Immature natural killer cell (primary cell): ENCODE results near the gene ATP9B. TPM values are rescaled to one million over a fixed set of nuclear protein-coding genes. Genes with fewer than 3 reads are reported as not detected.
"Not testable (repeated sequence)": the region's sequence is repeated elsewhere in the genome, so short reads cannot be mapped to it uniquely, and the experiment has no call there.

ENCODE experiments used
- DNase-seq, 3 donors: peaks; one replicate each; pipeline ENCODE4 v3.0.0; 2022; ENCODE audit warnings: mixed read lengths in 1 of 3
- H3K27ac Mint-ChIP-seq, 6 donors: one replicate each; pipeline ENCODE4 v1.8.0; 2020; ENCODE audit warnings: mixed read lengths in 6 of 6, mild to moderate bottlenecking in 5 of 6, inconsistent platforms in 4 of 6, moderate library complexity in 3 of 6
- H3K27me3 Mint-ChIP-seq, 3 donors: one replicate each; pipeline ENCODE4 v1.8.0; 2020 to 2021; ENCODE audit warnings: low read depth in 3 of 3, mild to moderate bottlenecking in 3 of 3, mixed read lengths in 3 of 3, moderate library complexity in 3 of 3, inconsistent platforms in 1 of 3
- H3K36me3 Mint-ChIP-seq, 3 donors: one replicate each; pipeline ENCODE4 v1.8.0; 2020; ENCODE audit warnings: mixed read lengths in 3 of 3, inconsistent platforms in 2 of 3, mild to moderate bottlenecking in 2 of 3
- H3K4me1 Mint-ChIP-seq, 2 donors: one replicate each; pipeline ENCODE4 v1.8.0; 2020; ENCODE audit warnings: inconsistent platforms in 2 of 2, mild to moderate bottlenecking in 2 of 2, mixed read lengths in 2 of 2, moderate library complexity in 1 of 2
- H3K4me3 Mint-ChIP-seq, 5 donors: one replicate each; pipeline ENCODE4 v1.8.0; 2020; ENCODE audit warnings: mild to moderate bottlenecking in 5 of 5, mixed read lengths in 5 of 5, inconsistent platforms in 3 of 5, moderate library complexity in 3 of 5
- H3K9me3 Mint-ChIP-seq, 6 donors: one replicate each; pipeline ENCODE4 v1.8.0; 2020; ENCODE audit warnings: mild to moderate bottlenecking in 6 of 6, mixed read lengths in 6 of 6, inconsistent platforms in 4 of 6, moderate library complexity in 3 of 6
- polyA plus RNA-seq, 3 donors: library from polyadenylated mRNA; unstranded; fragments of 300-500 nt; fragmentation: Illumina TruSeq; gene quantifications; one replicate each; pipeline ENCODE4 v1.2.3, GENCODE V29; 2021

The ATP9B gene
- polyA plus RNA-seq, 3 donors from 2014 or later: 11.4 to 16.9 (median 11.5) TPM

GRCh38 chr18:79327915-79328314, 258.7 kb downstream of the ATP9B start:
- H3K9me3 Mint-ChIP-seq: not testable (repeated sequence)
- Mint-ChIP-seq H3K4me1 (peaks cover 23 to 41% of the 10 kb centered on the region in 2 donors), H3K27me3 (peaks cover 18 to 30% (median 28%) of the 10 kb centered on the region in 3 donors), H3K4me3 (peak overlapping the region; percentile 65 to 80 (median 77)), H3K36me3 (peaks cover 16 to 24% (median 18%) of the 10 kb centered on the region in 3 donors), H3K27ac (peak overlapping the region; percentile 87 to 96 (median 92))
- DNase-seq: peak; percentile 52 to 75 (median 65)

GRCh38 chr18:79328887-79329286, 259.7 kb downstream of the ATP9B start:
- peaks cover 23 to 41% of the 10 kb centered on the region in 2 donors for H3K4me1 Mint-ChIP-seq
- no peak for DNase-seq
- H3K9me3 Mint-ChIP-seq: peaks cover 0 to 8% (median 3%) of the 10 kb centered on the region in 6 donors
- no peak overlapping the region for H3K4me3 Mint-ChIP-seq
- H3K27me3 Mint-ChIP-seq: peaks cover 18 to 30% (median 25%) of the 10 kb centered on the region in 3 donors
- peaks cover 16 to 28% (median 19%) of the 10 kb centered on the region in 3 donors for H3K36me3 Mint-ChIP-seq
- no peak overlapping the region for H3K27ac Mint-ChIP-seq

GRCh38 chr18:79329786-79330185, 260.6 kb downstream of the ATP9B start:
- peaks cover 24 to 33% of the 10 kb centered on the region in 2 donors for H3K4me1 Mint-ChIP-seq
- DNase-seq: no peak
- H3K27ac Mint-ChIP-seq: no peak overlapping the region
- peaks cover 0 to 8% (median 3%) of the 10 kb centered on the region in 6 donors for H3K9me3 Mint-ChIP-seq
- peaks cover 16 to 24% (median 19%) of the 10 kb centered on the region in 3 donors for H3K36me3 Mint-ChIP-seq
- H3K27me3 Mint-ChIP-seq: peaks cover 17 to 28% (median 24%) of the 10 kb centered on the region in 3 donors
- H3K4me3 Mint-ChIP-seq: no peak overlapping the region

- peaks cover 6 to 9% (median 8%) of the 10 kb centered on the region in 3 donors for H3K27me3 Mint-ChIP-seq
- H3K4me1 Mint-ChIP-seq: peaks cover 9 to 12% of the 10 kb centered on the region in 2 donors
- H3K36me3 Mint-ChIP-seq: peaks cover 19 to 35% (median 19%) of the 10 kb centered on the region in 3 donors
- H3K4me3 Mint-ChIP-seq: no peak overlapping the region
- peaks cover 0 to 6% (median 3%) of the 10 kb centered on the region in 6 donors for H3K9me3 Mint-ChIP-seq
- DNase-seq: no peak
- no peak overlapping the region for H3K27ac Mint-ChIP-seq
These were observed 263.5 kb downstream of the ATP9B start for GRCh38 chr18:79332646-79333045.

- H3K27ac Mint-ChIP-seq: no peak overlapping the region
- H3K9me3 Mint-ChIP-seq: peaks cover 0 to 2% (median under 1%) of the 10 kb centered on the region in 6 donors
These were observed 263.9 kb downstream of the ATP9B start for GRCh38 chr18:79333046-79333445.

GRCh38 chr18:79334496-79335233, 265.5 kb downstream of the ATP9B start:
- Mint-ChIP-seq H3K4me1 (peaks cover 0 to 7% of the 10 kb centered on the region in 2 donors), H3K27me3 (peaks cover 0 to 2% (median 2%) of the 10 kb centered on the region in 3 donors), H3K9me3 (no peaks in the 10 kb centered on the region), H3K27ac (peak overlapping the region in 2 of 6 donors; percentile 28 to 64), H3K36me3 (peaks cover 29 to 54% (median 35%) of the 10 kb centered on the region in 3 donors), H3K4me3 (no peak overlapping the region)
- peak in 2 of 3 donors; percentile 7 to 19 for DNase-seq

More at GRCh38 chr18:79333046-79333445, 263.9 kb downstream of the ATP9B start:
- no peak for DNase-seq
- Mint-ChIP-seq H3K36me3 (peaks cover 15 to 38% (median 19%) of the 10 kb centered on the region in 3 donors), H3K4me3 (no peak overlapping the region), H3K4me1 (peaks cover 5 to 9% of the 10 kb centered on the region in 2 donors), H3K27me3 (peaks cover 2 to 5% (median 4%) of the 10 kb centered on the region in 3 donors)

- Mint-ChIP-seq H3K4me1 (peaks cover 0 to 7% of the 10 kb centered on the region in 2 donors), H3K36me3 (peaks cover 25 to 50% (median 30%) of the 10 kb centered on the region in 3 donors), H3K27me3 (peaks cover 0 to 2% (median 2%) of the 10 kb centered on the region in 3 donors), H3K4me3 (no peak overlapping the region), H3K9me3 (no peaks in the 10 kb centered on the region), H3K27ac (no peak overlapping the region)
- DNase-seq: no peak
These were observed 266.7 kb downstream of the ATP9B start for GRCh38 chr18:79335833-79336360.

GRCh38 chr18:79336556-79337142, 267.5 kb downstream of the ATP9B start:
- Mint-ChIP-seq H3K27me3 (peaks cover 0 to 2% (median 2%) of the 10 kb centered on the region in 3 donors), H3K36me3 (peaks cover 22 to 44% (median 24%) of the 10 kb centered on the region in 3 donors), H3K4me3 (no peak overlapping the region), H3K4me1 (peaks cover 0 to 7% of the 10 kb centered on the region in 2 donors), H3K27ac (no peak overlapping the region), H3K9me3 (no peaks in the 10 kb centered on the region)
- DNase-seq: no peak

GRCh38 chr18:79337184-79337583, 268.0 kb downstream of the ATP9B start:
- no peak overlapping the region for H3K4me3 Mint-ChIP-seq
- H3K36me3 Mint-ChIP-seq: peaks cover 19 to 44% (median 22%) of the 10 kb centered on the region in 3 donors
- no peak for DNase-seq
- H3K4me1 Mint-ChIP-seq: peaks cover 0 to 7% of the 10 kb centered on the region in 2 donors
- H3K27me3 Mint-ChIP-seq: peaks cover 0 to 2% (median 2%) of the 10 kb centered on the region in 3 donors
- no peaks in the 10 kb centered on the region for H3K9me3 Mint-ChIP-seq
- no peak overlapping the region for H3K27ac Mint-ChIP-seq

GRCh38 chr18:79337620-79338019, 268.4 kb downstream of the ATP9B start:
- peaks cover 0 to 2% (median 2%) of the 10 kb centered on the region in 3 donors for H3K27me3 Mint-ChIP-seq
- no peak overlapping the region for H3K4me3 Mint-ChIP-seq
- H3K9me3 Mint-ChIP-seq: no peaks in the 10 kb centered on the region
- peaks cover 19 to 41% (median 22%) of the 10 kb centered on the region in 3 donors for H3K36me3 Mint-ChIP-seq
- H3K27ac Mint-ChIP-seq: no peak overlapping the region
- no peak for DNase-seq
- H3K4me1 Mint-ChIP-seq: peaks cover 0 to 7% of the 10 kb centered on the region in 2 donors

GRCh38 chr18:79339094-79339908, 270.1 kb downstream of the ATP9B start:
- H3K36me3 Mint-ChIP-seq: peaks cover 22 to 40% (median 24%) of the 10 kb centered on the region in 3 donors

GRCh38 chr18:79343567-79344207, 274.5 kb downstream of the ATP9B start:
- H3K27me3 Mint-ChIP-seq: peaks cover 0 to 3% (median 0%) of the 10 kb centered on the region in 3 donors
- DNase-seq: no peak
- no peak overlapping the region for H3K4me3 Mint-ChIP-seq
- no peak overlapping the region for H3K27ac Mint-ChIP-seq
- no peaks in the 10 kb centered on the region for H3K9me3 Mint-ChIP-seq
- no peaks in the 10 kb centered on the region for H3K4me1 Mint-ChIP-seq
- H3K36me3 Mint-ChIP-seq: peaks cover 33 to 50% (median 43%) of the 10 kb centered on the region in 3 donors

More at GRCh38 chr18:79339094-79339908, 270.1 kb downstream of the ATP9B start:
- Mint-ChIP-seq H3K9me3 (no peaks in the 10 kb centered on the region), H3K4me3 (no peak overlapping the region), H3K27me3 (peaks cover 0 to 6% (median 2%) of the 10 kb centered on the region in 3 donors), H3K4me1 (peaks cover 0 to 7% of the 10 kb centered on the region in 2 donors), H3K27ac (no peak overlapping the region)
- DNase-seq: no peak

GRCh38 chr18:79344208-79344581, 275.0 kb downstream of the ATP9B start:
- Mint-ChIP-seq H3K36me3 (peaks cover 28 to 49% (median 40%) of the 10 kb centered on the region in 3 donors), H3K27me3 (peaks cover 0 to 3% (median 0%) of the 10 kb centered on the region in 3 donors), H3K27ac (no peak overlapping the region), H3K4me3 (no peak overlapping the region), H3K4me1 (no peaks in the 10 kb centered on the region), H3K9me3 (no peaks in the 10 kb centered on the region)
- DNase-seq: no peak
